ENCODE measurements around the gene NEK10.
"Not testable (repeated sequence)": the region's sequence is repeated elsewhere in the genome, so short reads cannot be mapped to it uniquely, and the experiment has no call there.

NEK10 gene

DNA sequence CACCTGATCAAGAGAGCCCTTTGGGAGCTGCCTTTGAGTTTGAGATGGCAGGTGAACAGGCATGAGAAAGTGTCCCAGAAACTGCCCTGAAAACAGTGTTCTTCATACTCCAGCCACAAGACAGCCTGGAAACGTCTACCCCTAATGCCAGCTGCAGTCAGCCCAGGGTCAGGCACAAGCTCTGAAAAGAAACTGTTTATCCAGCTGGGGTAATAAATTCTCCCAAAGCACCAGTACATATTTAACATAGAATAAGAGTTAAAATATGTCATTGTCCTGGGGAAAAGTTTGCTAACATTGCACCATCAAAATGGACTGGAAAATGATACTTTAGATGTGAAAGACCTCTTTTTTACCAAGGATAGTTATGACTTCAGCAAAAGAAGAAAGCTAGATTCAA, 66.3 kb downstream of the NEK10 start:
- no peak overlapping the region for H3K4me3 ChIP-seq (ENCODE audit: low read depth, low read length)
- no peak for DNase-seq (ENCODE audit: low read depth, low spot score)
- TF ChIP-seq, protein P1, sequence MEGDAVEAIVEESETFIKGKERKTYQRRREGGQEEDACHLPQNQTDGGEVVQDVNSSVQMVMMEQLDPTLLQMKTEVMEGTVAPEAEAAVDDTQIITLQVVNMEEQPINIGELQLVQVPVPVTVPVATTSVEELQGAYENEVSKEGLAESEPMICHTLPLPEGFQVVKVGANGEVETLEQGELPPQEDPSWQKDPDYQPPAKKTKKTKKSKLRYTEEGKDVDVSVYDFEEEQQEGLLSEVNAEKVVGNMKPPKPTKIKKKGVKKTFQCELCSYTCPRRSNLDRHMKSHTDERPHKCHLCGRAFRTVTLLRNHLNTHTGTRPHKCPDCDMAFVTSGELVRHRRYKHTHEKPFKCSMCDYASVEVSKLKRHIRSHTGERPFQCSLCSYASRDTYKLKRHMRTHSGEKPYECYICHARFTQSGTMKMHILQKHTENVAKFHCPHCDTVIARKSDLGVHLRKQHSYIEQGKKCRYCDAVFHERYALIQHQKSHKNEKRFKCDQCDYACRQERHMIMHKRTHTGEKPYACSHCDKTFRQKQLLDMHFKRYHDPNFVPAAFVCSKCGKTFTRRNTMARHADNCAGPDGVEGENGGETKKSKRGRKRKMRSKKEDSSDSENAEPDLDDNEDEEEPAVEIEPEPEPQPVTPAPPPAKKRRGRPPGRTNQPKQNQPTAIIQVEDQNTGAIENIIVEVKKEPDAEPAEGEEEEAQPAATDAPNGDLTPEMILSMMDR (IDR thresholded peaks at IDR 0.05; ENCODE audit: low read depth, low read length) = no peak
- in situ Hi-C loops (cut with HindIII; ENCODE audit: low sequenced_read_pairs) = no loop called here

DNA sequence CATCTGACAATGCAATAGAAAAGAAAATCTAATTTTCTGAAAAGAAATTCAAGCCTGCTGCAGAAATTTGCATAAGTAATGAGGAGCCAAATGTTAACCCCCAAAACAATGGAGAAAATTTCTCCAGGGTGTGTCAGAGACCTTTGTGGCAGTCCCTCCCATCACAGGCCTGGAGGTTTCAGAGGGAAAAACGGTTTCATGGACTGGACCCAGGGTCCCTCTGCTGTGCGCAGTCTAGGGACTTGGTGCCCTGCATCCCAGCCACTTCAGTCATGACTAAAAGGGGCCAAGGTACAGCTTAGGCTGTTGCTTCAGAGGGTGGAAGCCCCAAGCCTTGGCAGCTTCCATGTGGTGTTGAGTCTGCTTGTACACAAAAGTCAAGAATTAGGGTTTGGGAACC, 70.2 kb downstream of the NEK10 start:
- in situ Hi-C loops (cut with HindIII; ENCODE audit: low sequenced_read_pairs); H3K4me3 ChIP-seq (ENCODE audit: low read depth, low read length); DNase-seq (ENCODE audit: low read depth, low spot score): not testable (repeated sequence)

DNA sequence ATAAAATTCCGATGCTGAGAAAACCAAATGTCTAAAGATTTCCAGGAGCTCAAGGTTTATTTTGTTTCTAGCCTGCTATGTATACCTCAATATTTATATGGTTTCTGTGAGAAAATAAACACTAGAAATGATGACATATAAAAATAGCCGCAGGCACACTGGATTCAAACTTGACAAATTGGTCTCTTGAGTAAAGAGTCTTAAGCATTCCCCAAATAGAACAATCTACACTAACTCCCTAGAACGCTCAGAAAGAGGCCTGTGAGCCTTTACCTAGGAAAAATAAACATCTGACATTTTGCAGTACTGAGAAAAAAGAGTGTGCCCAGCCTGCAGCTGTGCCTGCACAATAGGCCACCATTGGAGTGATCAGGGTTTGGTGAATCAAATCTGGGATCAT, 75.2 kb downstream of the NEK10 start:
- TF ChIP-seq, protein P1 (IDR thresholded peaks at IDR 0.05; ENCODE audit: low read depth, low read length) = no peak
- in situ Hi-C loops (cut with HindIII; ENCODE audit: low sequenced_read_pairs) = no loop called here
- no peak overlapping the region for H3K4me3 ChIP-seq (ENCODE audit: low read depth, low read length)
- DNase-seq (ENCODE audit: low read depth, low spot score) = peak; percentile 54

DNA sequence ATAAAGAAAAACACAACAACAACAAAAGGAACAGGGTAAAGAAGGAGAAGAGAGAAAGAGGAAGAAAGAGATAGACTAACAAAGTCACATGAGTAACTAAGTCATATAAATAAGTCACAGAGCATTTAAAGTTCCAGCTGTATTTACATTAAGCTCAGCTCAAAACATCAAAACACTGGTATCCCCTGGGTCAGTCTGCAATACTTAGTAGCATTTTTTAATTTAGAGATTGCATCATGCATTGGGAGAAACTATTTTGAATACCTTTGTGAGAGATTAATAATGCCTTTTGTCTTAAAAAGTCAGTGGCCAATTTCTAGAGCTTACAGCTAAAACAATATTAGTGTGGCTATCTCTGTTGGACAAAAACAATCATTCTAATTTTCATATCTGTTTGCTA, 78.4 kb downstream of the NEK10 start:
- in situ Hi-C loops (cut with HindIII; ENCODE audit: low sequenced_read_pairs) = no loop called here
- no peak for DNase-seq (ENCODE audit: low read depth, low spot score)
- no peak overlapping the region for H3K4me3 ChIP-seq (ENCODE audit: low read depth, low read length)
- TF ChIP-seq, protein P1 (IDR thresholded peaks at IDR 0.05; ENCODE audit: low read depth, low read length) = no peak

DNA sequence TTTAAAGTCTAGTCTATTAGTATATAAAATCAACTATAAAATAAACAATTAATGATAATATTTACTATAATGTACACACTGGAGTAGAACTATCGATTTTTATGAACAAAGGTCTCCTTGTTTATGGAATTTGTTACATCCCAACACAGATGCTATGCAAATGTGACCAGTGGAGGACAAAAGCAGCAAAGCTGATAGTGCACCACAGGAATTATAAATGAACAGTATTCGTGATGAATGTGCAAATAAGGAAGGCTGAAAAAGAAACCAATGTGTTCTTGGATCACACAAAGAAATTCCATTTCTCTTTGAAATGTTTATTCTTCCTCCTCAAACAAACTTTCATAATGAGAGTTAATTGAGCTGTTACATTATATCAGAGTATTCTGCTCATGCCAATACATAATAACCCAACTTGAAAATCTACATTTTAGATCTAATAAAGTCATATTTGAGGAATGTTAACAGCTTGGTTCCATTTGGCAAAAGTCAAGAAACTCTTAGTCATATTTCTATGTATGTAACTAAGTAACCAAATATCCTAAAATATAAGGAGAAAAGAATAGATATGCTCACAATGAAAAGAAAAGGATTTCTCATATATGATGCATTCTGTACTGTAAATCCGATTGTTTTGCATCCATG, 79.3 kb downstream of the NEK10 start:
- TF ChIP-seq, protein P1 (IDR thresholded peaks at IDR 0.05; ENCODE audit: low read depth, low read length) = no peak
- in situ Hi-C loops (cut with HindIII; ENCODE audit: low sequenced_read_pairs) = no loop called here
- no peak overlapping the region for H3K4me3 ChIP-seq (ENCODE audit: low read depth, low read length)
- DNase-seq (ENCODE audit: low read depth, low spot score) = peak; percentile 42

DNA sequence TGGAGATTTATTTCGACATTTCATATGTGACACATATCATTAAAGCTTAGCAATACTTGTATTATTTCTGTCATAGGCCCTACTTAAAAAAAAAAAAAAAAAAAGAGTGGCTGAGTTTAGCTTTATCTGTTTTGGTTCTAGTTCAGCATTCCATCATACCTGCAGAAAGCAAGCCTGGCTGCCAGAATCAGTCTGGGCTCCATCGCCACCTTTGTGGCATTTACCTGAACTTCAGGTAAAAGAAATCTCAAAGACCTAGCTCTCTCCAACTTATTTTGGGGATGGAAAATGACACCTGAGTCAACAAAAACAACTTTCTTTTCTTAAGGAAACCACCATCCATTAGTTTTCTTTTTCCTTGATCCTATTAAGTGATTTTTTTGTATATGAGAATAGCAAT, 82.1 kb downstream of the NEK10 start:
- DNase-seq (ENCODE audit: low read depth, low spot score) = no peak
- H3K4me3 ChIP-seq (ENCODE audit: low read depth, low read length) = no peak overlapping the region
- in situ Hi-C loops (cut with HindIII; ENCODE audit: low sequenced_read_pairs) = no loop called here
- TF ChIP-seq, protein P1 (IDR thresholded peaks at IDR 0.05; ENCODE audit: low read depth, low read length) = no peak

DNA sequence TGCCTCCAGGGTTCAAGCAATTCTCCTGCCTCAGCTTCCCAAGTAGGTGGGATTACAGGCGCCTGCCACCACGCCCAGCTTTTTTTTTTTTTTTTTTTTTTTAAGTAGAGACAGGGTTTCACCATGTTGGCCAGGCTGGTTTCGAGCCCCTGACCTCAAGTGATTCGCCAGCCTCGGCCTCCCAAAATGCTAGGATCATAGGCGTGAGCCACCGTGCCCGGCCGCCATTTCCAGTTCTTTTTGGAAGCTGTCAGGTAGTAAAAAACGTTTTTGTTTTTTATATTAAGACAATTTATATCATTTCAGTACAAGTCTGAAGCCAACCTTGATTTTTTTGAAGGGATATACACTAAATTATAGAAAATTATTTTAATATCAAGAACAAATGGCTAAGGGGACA, 82.7 kb downstream of the NEK10 start:
- DNase-seq (ENCODE audit: low read depth, low spot score); in situ Hi-C loops (cut with HindIII; ENCODE audit: low sequenced_read_pairs); H3K4me3 ChIP-seq (ENCODE audit: low read depth, low read length): not testable (repeated sequence)

DNA sequence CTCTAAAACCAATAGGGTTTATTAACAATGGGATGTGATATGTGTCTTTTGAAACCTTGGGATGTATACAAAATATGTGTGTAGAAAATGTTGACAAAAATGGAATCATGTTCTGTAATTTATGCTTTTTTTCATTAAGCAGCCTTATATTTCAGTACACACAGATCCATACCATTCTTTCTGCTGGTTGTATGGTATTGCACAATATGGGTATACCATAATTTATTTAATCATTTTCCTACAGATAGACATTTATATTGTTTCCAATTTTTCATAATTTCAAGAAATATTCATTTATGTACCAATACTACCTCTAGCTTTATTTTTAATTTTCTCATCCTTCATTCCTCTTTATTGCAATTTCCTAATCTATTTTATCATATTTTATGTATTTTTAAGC, 83.5 kb downstream of the NEK10 start:
- DNase-seq (ENCODE audit: low read depth, low spot score) = no peak
- TF ChIP-seq, protein P1 (IDR thresholded peaks at IDR 0.05; ENCODE audit: low read depth, low read length) = no peak
- no peak overlapping the region for H3K4me3 ChIP-seq (ENCODE audit: low read depth, low read length)
- in situ Hi-C loops (cut with HindIII; ENCODE audit: low sequenced_read_pairs) = no loop called here

All from astrocyte of the spinal cord (primary cell).